Activated naive CD8-positive, alpha-beta T cell treated with anti-CD3 and anti-CD28 coated beads, Interleukin-2, amount 50 U/mL, for 24 hours (primary cell): Measurements from ENCODE around the gene RGS4.

Experiments
- ATAC-seq: fragments of 150-1000 bp; cut with Tn5 transposase; one replicate; pipeline ENCODE4 v1.10.0; 2021
- DNase-seq: peaks from one replicate; pipeline ENCODE4 v3.0.0; 2021
- H3K27ac Mint-ChIP-seq: one replicate; pipeline ENCODE4 v1.8.0; 2021; ENCODE audit warnings: mild to moderate bottlenecking, mixed read lengths
- H3K27me3 Mint-ChIP-seq: one replicate; pipeline ENCODE4 v1.8.0; 2021; ENCODE audit warnings: mixed read lengths
- H3K36me3 Mint-ChIP-seq: one replicate; pipeline ENCODE4 v1.8.0; 2021; ENCODE audit warnings: low read depth, mixed read lengths
- H3K4me1 Mint-ChIP-seq: one replicate; pipeline ENCODE4 v1.8.0; 2021; ENCODE audit warnings: mixed read lengths
- H3K4me3 Mint-ChIP-seq: one replicate; pipeline ENCODE4 v1.8.0; 2021; ENCODE audit warnings: mild to moderate bottlenecking, moderate library complexity, mixed read lengths
- H3K9me3 Mint-ChIP-seq: one replicate; pipeline ENCODE4 v1.8.0; 2021; ENCODE audit warnings: mixed read lengths

Gene RGS4

GRCh38 chr1:163069142-163069541, at the start of gene RGS4:
Gene RGS4 (plus strand): TSS chr1:163069361. CDS start chr1:163069485, 124 bp downstream.
- H3K4me1 Mint-ChIP-seq, result no peaks in the 10 kb centered on the region

GRCh38 chr1:163022129-163022528, 47.0 kb upstream of the RGS4 start:
- DNase-seq (no peak), ATAC-seq (no peak)
- H3K27me3 Mint-ChIP-seq, result peaks cover 2% of the 10 kb centered on the region
- no peak overlapping the region for H3K27ac Mint-ChIP-seq
- H3K9me3 Mint-ChIP-seq, result peaks cover 14% of the 10 kb centered on the region
- peaks cover 2% of the 10 kb centered on the region for H3K36me3 Mint-ChIP-seq
- no peaks in the 10 kb centered on the region for H3K4me1 Mint-ChIP-seq
- no peak overlapping the region for H3K4me3 Mint-ChIP-seq

More at GRCh38 chr1:163069142-163069541, at the start of gene RGS4:
- no peak within 1 kb of the TSS for H3K27ac Mint-ChIP-seq
- no peaks in the 10 kb centered on the region for H3K9me3 Mint-ChIP-seq
- H3K4me3 Mint-ChIP-seq, result no peak within 1 kb of the TSS
- no peak for DNase-seq
- ATAC-seq, result no peak
- H3K36me3 Mint-ChIP-seq, result no peaks in the 10 kb centered on the region
- H3K27me3 Mint-ChIP-seq, result peaks cover 38% of the 10 kb centered on the region

- H3K4me1 Mint-ChIP-seq, result no peaks in the 10 kb centered on the region
- H3K36me3 Mint-ChIP-seq, result peaks cover 2% of the 10 kb centered on the region
- H3K27ac Mint-ChIP-seq, result no peak overlapping the region
- DNase-seq, result no peak
- no peak overlapping the region for H3K4me3 Mint-ChIP-seq
- peaks cover 4% of the 10 kb centered on the region for H3K27me3 Mint-ChIP-seq
- peaks cover 7% of the 10 kb centered on the region for H3K9me3 Mint-ChIP-seq
- ATAC-seq, result no peak
These were observed 41.6 kb upstream of the RGS4 start for GRCh38 chr1:163027610-163028009.

- no peaks in the 10 kb centered on the region for H3K4me1 Mint-ChIP-seq
- ATAC-seq (no peak), DNase-seq (no peak)
- no peaks in the 10 kb centered on the region for H3K36me3 Mint-ChIP-seq
- H3K9me3 Mint-ChIP-seq, result no peaks in the 10 kb centered on the region
- H3K27me3 Mint-ChIP-seq, result peaks cover 4% of the 10 kb centered on the region
- H3K27ac Mint-ChIP-seq, result no peak overlapping the region
- H3K4me3 Mint-ChIP-seq, result no peak overlapping the region
These were observed 39.3 kb upstream of the RGS4 start for GRCh38 chr1:163029901-163030300.

- no peak for ATAC-seq
- Mint-ChIP-seq H3K4me3 (no peak overlapping the region), H3K9me3 (no peaks in the 10 kb centered on the region), H3K27ac (no peak overlapping the region), H3K27me3 (no peaks in the 10 kb centered on the region), H3K36me3 (no peaks in the 10 kb centered on the region), H3K4me1 (no peaks in the 10 kb centered on the region)
- DNase-seq, result no peak
These were observed 33.5 kb upstream of the RGS4 start for GRCh38 chr1:163035446-163036249.

GRCh38 chr1:163036671-163037070, 32.5 kb upstream of the RGS4 start:
- Mint-ChIP-seq H3K4me1 (no peaks in the 10 kb centered on the region), H3K36me3 (no peaks in the 10 kb centered on the region), H3K27ac (no peak overlapping the region), H3K27me3 (no peaks in the 10 kb centered on the region), H3K4me3 (no peak overlapping the region), H3K9me3 (no peaks in the 10 kb centered on the region)
- ATAC-seq (no peak), DNase-seq (no peak)

- H3K9me3 Mint-ChIP-seq, result no peaks in the 10 kb centered on the region
- ATAC-seq (no peak), DNase-seq (no peak)
- no peaks in the 10 kb centered on the region for H3K4me1 Mint-ChIP-seq
- no peaks in the 10 kb centered on the region for H3K27me3 Mint-ChIP-seq
- H3K4me3 Mint-ChIP-seq, result no peak overlapping the region
- no peak overlapping the region for H3K27ac Mint-ChIP-seq
- H3K36me3 Mint-ChIP-seq, result no peaks in the 10 kb centered on the region
These were observed 30.0 kb upstream of the RGS4 start for GRCh38 chr1:163038928-163039706.

- no peaks in the 10 kb centered on the region for H3K9me3 Mint-ChIP-seq
- H3K27me3 Mint-ChIP-seq, result peaks cover 3% of the 10 kb centered on the region
- H3K4me3 Mint-ChIP-seq, result no peak overlapping the region
- no peak for ATAC-seq
- H3K4me1 Mint-ChIP-seq, result no peaks in the 10 kb centered on the region
- H3K36me3 Mint-ChIP-seq, result no peaks in the 10 kb centered on the region
- H3K27ac Mint-ChIP-seq, result no peak overlapping the region
- no peak for DNase-seq
These were observed 29.5 kb upstream of the RGS4 start for GRCh38 chr1:163039707-163040093.

- Mint-ChIP-seq H3K36me3 (no peaks in the 10 kb centered on the region), H3K4me1 (no peaks in the 10 kb centered on the region), H3K27me3 (peaks cover 3% of the 10 kb centered on the region), H3K4me3 (no peak overlapping the region), H3K27ac (no peak overlapping the region), H3K9me3 (no peaks in the 10 kb centered on the region)
- DNase-seq, result no peak
- no peak for ATAC-seq
These were observed 23.1 kb upstream of the RGS4 start for GRCh38 chr1:163046071-163046470.

- Mint-ChIP-seq H3K9me3 (no peaks in the 10 kb centered on the region), H3K4me3 (no peak overlapping the region), H3K27me3 (peaks cover 3% of the 10 kb centered on the region), H3K4me1 (no peaks in the 10 kb centered on the region), H3K27ac (no peak overlapping the region), H3K36me3 (no peaks in the 10 kb centered on the region)
- no peak for ATAC-seq
- no peak for DNase-seq
These were observed 21.1 kb upstream of the RGS4 start for GRCh38 chr1:163047951-163048659.

GRCh38 chr1:163048869-163049268, 20.3 kb upstream of the RGS4 start:
- no peaks in the 10 kb centered on the region for H3K36me3 Mint-ChIP-seq
- peaks cover 5% of the 10 kb centered on the region for H3K9me3 Mint-ChIP-seq
- H3K27ac Mint-ChIP-seq, result no peak overlapping the region
- no peak for DNase-seq
- no peaks in the 10 kb centered on the region for H3K4me1 Mint-ChIP-seq
- H3K4me3 Mint-ChIP-seq, result no peak overlapping the region
- no peak for ATAC-seq
- H3K27me3 Mint-ChIP-seq, result peaks cover 6% of the 10 kb centered on the region

- DNase-seq, result no peak
- Mint-ChIP-seq H3K4me1 (no peaks in the 10 kb centered on the region), H3K4me3 (no peak overlapping the region), H3K9me3 (peaks cover 5% of the 10 kb centered on the region), H3K27ac (no peak overlapping the region), H3K27me3 (peaks cover 5% of the 10 kb centered on the region), H3K36me3 (no peaks in the 10 kb centered on the region)
- no peak for ATAC-seq
These were observed 19.9 kb upstream of the RGS4 start for GRCh38 chr1:163049296-163049695.

- Mint-ChIP-seq H3K36me3 (no peaks in the 10 kb centered on the region), H3K4me1 (no peaks in the 10 kb centered on the region), H3K27ac (no peak overlapping the region), H3K27me3 (peaks cover 3% of the 10 kb centered on the region), H3K9me3 (peaks cover 5% of the 10 kb centered on the region), H3K4me3 (no peak overlapping the region)
- no peak for DNase-seq
- no peak for ATAC-seq
These were observed 18.7 kb upstream of the RGS4 start for GRCh38 chr1:163050496-163050895.

GRCh38 chr1:163054181-163054591, 15.0 kb upstream of the RGS4 start:
- no peaks in the 10 kb centered on the region for H3K36me3 Mint-ChIP-seq
- ATAC-seq, result no peak
- no peak overlapping the region for H3K27ac Mint-ChIP-seq
- no peak overlapping the region for H3K4me3 Mint-ChIP-seq
- no peaks in the 10 kb centered on the region for H3K4me1 Mint-ChIP-seq
- peaks cover 6% of the 10 kb centered on the region for H3K27me3 Mint-ChIP-seq
- peaks cover 5% of the 10 kb centered on the region for H3K9me3 Mint-ChIP-seq
- no peak for DNase-seq

- Mint-ChIP-seq H3K4me1 (no peaks in the 10 kb centered on the region), H3K9me3 (peaks cover 5% of the 10 kb centered on the region), H3K4me3 (no peak overlapping the region), H3K27me3 (peaks cover 6% of the 10 kb centered on the region), H3K27ac (no peak overlapping the region), H3K36me3 (no peaks in the 10 kb centered on the region)
- DNase-seq (no peak), ATAC-seq (no peak)
These were observed 14.2 kb upstream of the RGS4 start for GRCh38 chr1:163055005-163055404.
